CD4-positive, alpha-beta T cell treated with Interleukin-17A for 1 hour (primary cell): ENCODE measurements around the gene WFIKKN2.
"Not testable (repeated sequence)": the region's sequence is repeated elsewhere in the genome, so short reads cannot be mapped to it uniquely, and the experiment has no call there.

Source experiments
- DNase-seq: peaks from one replicate; pipeline ENCODE4 v3.0.0-alpha.2; 2020

The WFIKKN2 gene, protein sequence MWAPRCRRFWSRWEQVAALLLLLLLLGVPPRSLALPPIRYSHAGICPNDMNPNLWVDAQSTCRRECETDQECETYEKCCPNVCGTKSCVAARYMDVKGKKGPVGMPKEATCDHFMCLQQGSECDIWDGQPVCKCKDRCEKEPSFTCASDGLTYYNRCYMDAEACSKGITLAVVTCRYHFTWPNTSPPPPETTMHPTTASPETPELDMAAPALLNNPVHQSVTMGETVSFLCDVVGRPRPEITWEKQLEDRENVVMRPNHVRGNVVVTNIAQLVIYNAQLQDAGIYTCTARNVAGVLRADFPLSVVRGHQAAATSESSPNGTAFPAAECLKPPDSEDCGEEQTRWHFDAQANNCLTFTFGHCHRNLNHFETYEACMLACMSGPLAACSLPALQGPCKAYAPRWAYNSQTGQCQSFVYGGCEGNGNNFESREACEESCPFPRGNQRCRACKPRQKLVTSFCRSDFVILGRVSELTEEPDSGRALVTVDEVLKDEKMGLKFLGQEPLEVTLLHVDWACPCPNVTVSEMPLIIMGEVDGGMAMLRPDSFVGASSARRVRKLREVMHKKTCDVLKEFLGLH

DNA sequence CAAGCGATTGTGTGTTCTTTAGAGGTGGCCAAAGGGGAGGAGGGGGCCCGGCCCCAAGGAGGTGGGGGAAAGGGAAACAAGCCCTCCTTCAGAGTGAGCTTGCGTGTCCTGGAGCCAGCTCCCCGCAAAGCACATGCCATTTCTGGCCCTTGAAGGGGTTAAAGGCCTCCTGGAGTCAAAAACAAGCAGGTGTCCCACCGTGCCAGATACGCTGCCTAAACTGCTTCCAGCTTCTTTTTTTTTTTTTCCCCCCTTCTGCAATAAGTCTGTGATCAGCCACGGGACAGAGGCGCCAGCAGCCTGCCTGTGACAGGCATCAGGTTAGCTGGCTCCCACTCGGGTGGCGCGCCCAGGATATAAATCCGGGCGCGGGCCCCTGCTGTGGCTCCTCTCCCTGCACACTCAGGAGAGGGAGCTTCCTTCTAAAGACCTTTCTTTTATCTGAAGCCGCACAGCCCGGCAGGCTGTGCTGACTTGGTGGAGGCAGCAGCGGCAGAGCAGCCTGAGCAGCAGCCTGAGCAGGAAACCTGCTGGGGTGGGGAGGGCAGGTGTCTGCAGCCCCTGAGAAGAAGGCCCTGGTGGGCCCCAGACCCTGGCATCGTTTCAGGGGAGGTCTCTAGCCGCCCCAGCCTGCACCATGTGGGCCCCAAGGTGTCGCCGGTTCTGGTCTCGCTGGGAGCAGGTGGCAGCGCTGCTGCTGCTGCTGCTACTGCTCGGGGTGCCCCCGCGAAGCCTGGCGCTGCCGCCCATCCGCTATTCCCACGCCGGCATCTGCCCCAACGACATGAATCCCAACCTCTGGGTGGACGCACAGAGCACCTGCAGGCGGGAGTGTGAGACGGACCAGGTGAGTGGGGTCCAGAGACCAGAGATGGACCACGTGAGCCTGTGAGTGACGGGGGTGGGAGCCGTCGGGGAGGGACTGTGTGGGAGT, at the start of gene WFIKKN2:
Gene WFIKKN2 (plus strand): TSS at position 286 of the 934 bp plus-strand sequence. CDS start 352 bp downstream, at position 638.
- DNase-seq, result no peak

DNA sequence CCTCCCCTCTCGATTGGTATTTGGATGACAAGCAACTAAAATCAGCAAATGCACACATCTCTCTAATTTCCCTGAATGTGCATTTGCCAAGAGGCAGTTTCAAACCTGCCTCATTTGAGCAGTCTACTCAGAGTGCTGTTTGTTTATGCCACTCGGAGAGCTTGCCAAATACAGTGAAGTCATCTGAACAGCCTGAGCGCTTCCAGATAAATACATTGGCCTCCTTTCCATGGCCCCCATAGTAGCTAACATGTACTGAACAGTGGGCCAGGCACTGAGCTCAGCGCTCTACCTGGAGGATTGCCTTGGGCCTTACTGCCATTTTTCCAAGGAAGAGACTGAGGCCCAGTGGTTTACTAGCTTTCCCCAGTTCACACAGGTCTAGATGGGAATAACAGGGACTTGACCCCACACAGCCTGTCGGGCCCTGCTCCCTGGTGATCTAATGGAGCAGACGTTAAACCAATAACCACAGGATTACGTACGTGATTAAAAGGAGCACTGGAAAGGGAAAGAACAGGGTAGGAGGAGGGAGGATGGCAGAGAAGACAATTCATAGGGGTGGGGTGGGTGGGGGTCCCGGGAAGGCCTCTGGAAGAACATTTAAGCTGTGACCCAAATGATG, 49.3 kb upstream of the WFIKKN2 start:
- DNase-seq, result no peak

DNA sequence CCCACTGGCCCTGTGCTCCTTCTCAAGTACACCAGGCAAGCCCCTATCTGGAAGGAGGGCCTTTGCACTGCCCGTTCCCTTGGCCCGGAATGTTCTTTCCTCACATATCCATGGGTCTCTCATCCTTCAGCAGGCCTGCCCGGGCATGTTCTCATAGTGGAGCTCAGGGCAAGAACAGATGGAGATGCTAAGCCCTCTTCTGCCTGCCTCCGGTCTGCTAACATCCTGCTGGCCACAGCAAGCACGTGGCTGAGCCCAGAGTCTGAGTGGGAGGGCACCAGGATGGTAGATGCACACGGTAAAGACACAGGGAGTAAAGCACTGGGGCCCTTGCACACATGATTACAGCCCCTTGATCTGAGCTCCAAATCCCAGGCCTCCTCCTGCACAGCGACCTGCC, 48.3 kb upstream of the WFIKKN2 start:
- DNase-seq, result no peak

DNA sequence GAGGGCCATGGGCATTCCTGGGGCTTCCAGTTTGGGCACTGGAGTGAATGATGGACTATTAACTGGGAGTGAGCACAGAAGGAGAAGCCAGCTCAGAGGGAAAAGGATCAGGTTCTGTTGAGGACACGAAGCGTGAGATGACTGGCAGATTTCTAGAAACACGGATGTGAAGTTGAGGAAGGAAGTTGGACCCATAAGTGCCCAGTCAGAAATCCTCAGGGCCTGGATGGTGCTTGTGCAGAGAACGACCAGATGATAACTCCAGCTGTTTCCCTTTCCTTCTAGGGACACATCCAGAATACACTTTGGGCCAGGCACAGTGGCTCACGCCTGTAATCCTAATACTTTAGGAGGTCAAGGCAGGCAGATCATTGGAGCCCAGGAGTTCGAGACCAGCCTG, 44.8 kb upstream of the WFIKKN2 start:
- DNase-seq, result no peak

DNA sequence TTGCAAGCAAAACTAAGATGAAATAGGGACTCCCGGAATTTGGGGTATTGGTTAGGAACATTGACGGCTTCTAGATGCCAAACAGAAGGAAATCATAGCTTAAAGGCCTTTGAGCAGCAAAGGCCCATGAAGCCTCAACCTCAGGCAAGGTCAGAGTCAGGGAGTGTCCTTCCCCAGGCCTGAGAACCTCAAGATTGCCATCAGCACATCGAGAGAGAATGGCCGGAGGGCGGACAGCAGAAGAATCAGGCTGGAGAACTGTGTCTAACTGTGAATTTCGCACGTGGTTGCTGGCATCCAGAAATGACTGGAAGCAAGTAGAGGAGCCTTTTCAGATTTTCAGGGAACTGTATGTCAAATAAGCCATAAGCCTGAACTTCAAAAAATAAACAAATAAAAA, 43.3 kb upstream of the WFIKKN2 start:
- DNase-seq, result no peak

DNA sequence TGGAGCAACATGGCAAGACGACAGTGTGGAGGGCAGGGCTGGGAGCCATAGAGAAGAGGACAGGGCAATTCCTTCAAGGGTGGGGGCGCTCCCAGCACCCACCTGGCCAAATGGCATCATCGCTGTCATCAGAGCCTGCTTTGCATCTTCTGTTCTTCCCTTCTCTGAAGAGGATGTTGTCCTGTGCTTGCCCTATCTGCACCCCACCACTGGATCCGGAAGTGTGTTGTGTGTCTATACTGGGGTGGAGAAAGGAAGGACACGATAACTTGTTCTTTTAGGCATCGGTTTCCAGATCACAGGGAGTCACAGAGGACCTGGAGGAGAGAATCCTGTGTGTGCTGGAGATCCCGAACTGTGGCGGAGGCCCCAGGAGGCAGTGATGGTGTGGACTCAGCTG, 42.4 kb upstream of the WFIKKN2 start:
- no peak for DNase-seq

DNA sequence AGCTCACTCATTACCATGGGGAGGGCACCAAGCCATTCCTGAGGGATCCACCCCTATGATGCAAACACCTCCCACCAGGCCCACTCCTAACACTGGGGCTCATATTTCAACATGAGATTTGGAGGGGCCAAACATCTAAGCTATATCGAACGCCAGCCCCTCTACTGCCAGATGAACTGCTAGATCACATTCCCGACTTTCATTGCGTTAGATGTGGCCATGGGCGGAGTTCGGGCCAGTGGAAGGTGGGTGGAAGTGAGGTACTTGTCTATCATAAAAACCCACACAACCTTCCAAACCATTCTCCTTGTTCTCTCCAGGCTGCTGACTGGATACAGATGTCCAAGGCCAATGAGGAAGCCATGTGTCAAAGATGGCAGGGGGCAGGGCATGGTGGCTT, 41.0 kb upstream of the WFIKKN2 start:
- DNase-seq, result no peak

DNA sequence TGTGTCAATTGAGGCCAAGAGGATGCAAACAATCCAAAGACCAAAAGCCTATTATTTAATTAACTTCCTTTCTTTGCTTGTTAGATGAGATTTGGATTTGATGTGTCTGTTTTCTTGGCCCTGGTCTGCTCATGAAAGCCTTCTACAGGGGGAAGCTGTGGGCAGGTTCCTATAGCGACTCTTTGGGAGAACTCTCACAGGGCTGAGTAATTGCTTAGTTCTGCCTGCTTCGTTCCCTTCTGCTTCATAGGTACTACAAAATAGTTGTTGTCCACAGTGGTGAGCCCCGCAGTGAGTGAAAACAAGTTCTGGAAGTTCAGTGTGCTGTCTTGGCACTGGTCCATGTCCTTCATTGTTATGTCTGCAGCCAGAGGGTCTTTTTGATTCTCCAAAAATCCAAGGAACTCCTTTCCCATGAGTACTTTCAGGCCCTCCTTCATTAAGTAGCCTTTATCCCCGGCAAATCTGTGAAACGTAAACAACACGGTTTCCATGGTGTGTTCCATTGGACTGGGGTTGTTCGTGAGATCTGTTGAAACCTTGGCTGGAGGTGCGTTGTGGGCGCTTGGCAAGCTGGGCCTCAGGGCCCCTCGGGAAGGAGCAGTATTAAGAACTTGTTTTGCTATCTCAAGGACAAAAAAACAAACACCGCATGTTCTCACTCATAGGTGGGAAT, 38.1 kb upstream of the WFIKKN2 start:
- DNase-seq, result no peak

DNA sequence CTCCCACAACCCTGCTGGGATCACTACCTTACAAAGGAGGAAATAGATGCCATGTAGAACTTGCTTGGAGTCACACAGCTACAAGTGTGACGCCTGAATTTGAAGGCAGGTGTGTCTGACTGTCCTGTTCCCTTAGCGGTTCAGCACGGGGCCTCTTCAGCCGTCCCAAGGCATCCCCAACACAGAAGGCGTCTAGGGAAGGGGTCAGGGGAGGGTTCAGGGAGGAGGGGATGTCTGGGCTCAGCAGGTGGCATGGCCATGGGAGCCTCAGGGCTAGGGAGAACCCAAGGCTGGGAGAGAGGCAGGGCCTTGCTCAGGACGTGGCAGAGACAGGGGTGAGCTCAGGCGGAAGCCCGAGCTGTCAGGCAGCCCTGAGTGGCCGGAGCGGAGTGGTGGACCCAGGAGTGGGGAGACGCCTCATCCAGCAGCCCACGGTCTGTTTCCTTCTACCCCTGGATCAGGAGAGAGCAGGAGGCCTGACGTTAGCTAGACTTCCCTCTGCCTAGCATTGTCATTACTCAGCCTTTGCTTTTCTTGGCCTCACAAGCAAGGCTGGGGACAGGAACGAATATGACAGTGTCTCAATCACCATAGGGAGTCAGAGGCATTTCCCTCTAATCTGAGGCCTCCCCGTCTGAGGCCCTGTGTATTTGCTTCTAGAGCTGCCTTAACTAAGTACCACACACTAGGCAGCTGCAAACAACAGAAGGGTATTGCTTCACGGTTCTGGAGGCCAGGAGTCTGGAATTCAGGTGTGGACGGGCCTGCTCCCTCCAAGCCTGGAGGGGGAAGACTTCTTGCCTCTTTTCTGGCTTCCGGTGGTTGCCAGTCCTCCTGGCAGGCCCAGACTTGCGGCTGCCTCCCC, 36.7 kb upstream of the WFIKKN2 start:
- no peak for DNase-seq

DNA sequence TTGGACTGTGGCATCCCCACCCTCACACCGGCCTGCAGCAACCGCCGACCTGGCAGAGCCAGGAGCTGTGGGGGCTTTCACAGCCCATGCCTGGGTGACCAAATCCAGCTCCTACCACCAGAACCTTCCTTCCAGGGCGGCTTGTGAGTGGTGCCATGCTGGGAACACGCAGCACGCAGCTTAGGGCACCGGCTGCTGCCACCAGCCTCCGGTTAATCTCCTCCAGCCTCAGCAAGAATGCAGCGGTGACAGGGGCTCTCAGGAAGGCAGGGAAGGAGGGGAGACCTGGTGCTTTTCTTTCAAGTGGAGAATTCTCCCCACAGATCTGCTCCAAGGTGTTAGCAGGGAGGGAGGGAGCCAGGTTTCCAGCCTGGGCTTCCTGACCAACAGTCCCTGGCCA, 35.8 kb upstream of the WFIKKN2 start:
- DNase-seq, result no peak

DNA sequence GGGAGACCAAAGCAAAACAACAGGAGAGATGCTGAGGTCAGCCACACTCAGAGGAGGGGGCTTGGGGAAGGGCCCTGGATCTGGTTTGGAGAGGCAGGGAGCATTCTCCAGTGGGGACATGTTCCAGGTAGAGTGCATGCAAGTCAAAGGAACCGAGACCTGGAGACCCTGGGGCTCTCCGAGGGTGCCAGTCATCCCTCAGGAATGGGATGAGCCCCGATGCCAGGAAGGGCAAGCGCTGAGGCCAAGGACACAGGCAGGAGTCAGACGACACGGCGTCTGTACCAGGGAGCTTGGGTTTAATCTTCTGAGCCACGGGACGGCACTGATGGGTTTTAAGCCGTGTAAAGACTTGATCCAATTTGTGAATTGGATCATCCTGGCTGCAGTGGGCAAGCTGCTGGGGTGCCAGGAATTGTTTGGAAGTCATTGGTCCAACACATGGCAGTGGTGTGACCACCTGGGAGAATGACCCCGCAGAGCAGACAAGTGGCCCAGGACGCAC, 35.1 kb upstream of the WFIKKN2 start:
- no peak for DNase-seq

DNA sequence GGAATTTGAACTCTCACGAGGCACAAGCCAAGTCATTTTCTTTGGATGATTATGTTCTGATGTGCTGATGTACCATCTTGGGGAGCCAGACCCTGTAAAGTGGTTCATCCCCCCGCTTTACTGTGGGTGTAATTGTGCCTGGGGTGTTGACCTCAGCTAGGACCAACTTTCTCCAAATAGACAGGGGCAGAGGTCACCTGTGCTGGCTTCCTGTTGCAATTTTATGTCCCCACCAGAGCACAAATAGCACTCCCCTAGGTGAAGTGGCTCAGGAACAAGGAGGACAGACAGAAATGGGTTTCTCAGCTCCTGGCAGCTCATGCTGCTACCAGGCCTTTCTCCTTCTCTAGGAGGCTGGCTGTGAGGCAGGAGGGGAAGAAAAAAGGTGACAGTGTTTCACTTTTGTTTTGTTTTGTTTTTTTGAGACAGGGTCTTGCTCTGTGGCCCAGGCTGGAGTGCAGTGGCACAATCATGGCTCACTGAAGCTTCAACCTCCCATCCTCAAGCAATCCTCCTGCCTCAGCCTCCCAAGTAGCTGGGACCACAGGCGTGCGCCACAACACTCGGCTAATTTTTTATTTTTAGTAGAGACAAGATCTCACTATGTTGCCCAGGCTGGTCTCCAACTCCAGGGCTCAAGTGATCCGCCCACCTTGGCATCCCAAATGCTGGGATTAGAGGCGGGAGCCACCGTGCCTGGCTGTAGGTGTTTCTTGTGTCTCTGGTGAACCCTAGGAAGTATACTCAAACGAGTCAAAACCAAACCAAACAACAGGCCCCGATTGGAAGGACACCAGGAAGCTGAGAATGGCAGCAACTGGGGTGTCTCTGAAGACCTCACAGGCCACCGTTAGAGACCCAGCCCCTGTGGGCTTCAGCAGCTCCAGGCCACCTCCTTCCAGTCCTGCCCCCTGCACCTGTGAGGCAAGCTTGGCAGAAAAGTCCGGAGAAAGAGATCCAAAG, 32.5 kb upstream of the WFIKKN2 start:
- DNase-seq, result no peak

DNA sequence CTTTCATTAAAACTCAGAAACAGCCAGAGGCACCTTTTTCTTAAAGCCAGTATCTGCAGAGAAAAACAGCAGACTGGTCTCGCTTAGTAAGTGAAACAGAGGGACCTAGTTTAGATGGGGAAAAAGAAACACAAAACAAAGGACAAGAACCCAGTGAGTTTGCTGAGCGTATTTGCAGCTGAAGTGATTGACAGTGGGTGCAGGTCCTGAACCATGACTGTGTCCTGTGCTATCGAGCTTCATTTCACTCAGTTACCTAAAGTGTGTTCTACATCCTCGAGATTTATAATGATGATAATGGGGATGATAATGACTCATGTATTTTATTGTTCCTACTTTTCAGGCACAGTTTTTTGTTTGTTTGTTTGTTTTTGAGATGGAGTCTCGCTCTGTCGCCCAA, 31.7 kb upstream of the WFIKKN2 start:
- no peak for DNase-seq

DNA sequence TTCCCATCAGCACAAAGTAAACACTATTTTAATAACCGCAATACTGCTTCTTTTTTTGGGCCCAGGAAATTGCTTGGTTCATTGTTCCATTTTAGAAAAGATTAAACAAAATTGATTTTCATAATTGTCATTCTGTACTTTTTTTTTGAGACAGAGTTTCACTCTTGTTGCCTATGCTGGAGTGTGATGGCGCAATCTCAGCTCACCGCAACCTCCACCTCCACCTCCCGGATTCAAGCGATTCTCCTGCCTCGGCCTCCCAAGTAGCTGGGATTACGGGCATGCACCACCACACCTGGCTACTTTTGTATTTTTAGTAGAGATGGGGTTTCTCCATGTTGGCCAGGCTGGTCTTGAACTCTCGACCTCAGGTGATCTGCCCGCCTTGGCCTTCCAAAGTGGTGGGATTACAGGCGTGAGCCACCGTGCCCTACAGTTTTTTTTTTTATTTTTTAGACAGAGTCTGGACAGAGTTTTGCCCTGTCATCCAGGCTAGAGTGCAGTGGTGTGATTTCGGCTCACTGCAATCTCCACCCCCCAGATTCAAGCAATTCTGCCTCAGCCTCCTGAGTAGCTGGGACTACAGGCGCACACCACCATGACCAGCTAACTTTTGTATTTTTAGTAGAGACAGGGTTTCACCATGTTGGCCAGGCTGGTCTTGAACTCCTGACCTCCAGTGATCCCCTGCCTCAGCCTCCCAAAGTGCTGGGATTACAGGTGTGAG, 30.5 kb upstream of the WFIKKN2 start:
- not testable (repeated sequence) for DNase-seq

DNA sequence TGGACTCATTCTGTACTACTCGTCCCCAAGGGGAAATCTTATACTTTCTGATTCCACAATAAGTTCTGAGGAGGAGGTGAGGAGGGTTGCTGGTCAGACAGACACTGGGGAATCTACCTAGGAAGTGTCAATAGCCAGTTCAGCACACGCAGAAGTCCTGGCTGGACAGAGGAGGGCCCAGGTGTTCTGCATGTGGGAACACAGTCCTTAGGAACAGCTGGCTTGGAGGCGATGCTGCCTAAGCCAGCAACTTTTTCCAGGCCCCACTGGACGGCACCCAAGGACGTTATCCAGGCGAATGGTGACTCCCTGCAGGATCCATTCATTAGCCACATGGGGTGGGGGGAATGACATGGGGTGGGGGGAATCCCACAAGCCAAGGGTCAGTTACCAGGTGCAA, 29.9 kb upstream of the WFIKKN2 start:
- no peak for DNase-seq

DNA sequence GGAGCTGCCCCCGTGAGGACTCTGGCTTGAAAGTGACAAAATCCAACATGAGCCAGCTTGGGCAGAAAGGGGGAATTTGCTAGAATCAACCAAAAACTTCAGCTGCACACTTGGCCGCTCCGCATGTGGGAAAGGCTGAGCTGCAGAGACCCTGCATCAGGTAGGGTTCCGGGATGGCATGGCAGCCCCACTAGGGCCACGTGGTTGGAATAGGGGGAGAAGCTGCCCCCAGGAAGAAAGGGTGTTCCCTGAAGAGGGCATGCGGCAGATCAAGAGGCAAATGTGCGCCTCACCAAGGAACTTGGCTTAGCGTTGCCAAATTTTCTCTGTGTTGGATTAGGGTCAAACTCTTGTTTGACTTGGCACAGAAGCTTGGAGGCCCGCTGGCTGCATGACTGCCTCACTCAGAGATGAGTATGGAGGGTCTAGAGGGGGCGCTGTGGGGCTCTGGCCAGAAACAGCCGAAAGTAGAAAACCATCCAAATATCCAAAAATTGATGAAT, 29.2 kb upstream of the WFIKKN2 start:
- no peak for DNase-seq

DNA sequence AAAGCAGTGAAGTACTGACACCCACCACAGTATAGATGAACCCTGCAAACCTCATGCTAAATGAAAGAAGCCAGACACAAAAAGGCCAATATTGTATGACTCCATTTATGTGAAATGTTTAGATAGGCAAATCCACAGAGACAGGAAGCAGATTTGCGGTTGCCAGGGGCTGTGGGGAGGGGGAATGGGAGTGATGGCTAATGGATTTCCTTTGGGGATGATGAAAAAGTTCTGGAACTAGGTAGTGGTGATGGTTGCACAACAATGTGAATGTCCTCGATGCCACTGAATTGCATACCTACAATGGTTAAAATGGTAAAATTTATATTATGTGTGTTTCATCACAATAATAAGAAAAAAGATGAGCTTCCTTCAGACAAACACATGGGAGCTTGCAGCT, 28.4 kb upstream of the WFIKKN2 start:
- DNase-seq, result no peak

DNA sequence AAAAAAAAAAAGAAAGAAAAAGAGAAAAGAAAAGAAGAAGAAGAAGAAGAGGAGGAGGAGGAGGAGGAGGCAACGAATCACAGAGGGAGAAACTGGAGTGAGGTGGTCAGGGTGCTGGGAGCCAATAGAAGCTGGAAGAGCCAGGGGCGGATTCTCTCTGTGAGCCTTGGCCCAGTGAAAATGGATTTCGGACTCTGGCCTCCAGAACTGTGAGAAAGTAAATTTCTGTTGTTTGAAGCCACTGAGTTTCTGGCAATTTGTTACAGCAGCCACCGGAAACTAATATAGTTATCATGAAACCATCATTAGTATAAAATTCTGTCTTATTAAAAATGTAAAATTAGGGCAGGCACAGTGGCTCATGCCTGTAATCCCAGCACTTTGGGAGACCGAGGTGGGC, 27.7 kb upstream of the WFIKKN2 start:
- no peak for DNase-seq

DNA sequence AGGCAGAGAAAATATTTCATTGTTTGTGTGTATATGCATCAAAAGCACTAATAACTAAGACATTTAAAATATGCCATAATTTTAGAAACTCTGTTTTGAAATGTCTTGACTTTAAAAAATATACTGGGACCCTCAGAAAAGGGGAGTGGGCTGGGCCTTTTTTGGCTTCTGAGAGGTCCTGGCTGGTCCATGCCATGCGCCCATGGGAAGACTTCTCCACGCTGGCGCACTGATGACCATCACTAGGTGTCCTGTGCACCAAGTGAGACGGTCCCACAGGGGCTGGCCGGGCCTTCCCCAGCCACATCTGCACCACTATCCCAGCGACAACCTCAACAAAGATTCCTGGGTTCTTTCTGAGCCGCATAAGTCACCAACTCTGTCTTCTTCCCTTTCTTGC, 27.0 kb upstream of the WFIKKN2 start:
- no peak for DNase-seq
